Suprapubic skin (tissue), 4 donors: ENCODE measurements around the gene C1orf216. TPM values are rescaled to one million over a fixed set of nuclear protein-coding genes. Genes with fewer than 3 reads are reported as not detected.

Experiments used
- DNase-seq, 2 donors: peaks; one replicate each; pipeline ENCODE4 v3.0.0-alpha.2; 2019; ENCODE audit warnings: low spot score in 2 of 2
- H3K27ac ChIP-seq: fragments of 200-600 bp; sonication (generic); one replicate; pipeline ENCODE4 v1.5.1; 2019
- H3K27me3 ChIP-seq: fragments of 200-600 bp; sonication (generic); one replicate; pipeline ENCODE4 v1.5.1; 2019
- H3K36me3 ChIP-seq: fragments of 200-600 bp; sonication (generic); one replicate; pipeline ENCODE4 v1.5.1; 2019
- H3K4me1 ChIP-seq: fragments of 200-600 bp; sonication (generic); one replicate; pipeline ENCODE4 v1.5.1; 2019
- H3K4me3 ChIP-seq: fragments of 200-600 bp; sonication (generic); one replicate; pipeline ENCODE4 v1.5.1; 2019; ENCODE audit warnings: mild to moderate bottlenecking
- H3K9me3 ChIP-seq: fragments of 200-600 bp; sonication (generic); one replicate; pipeline ENCODE4 v1.5.1; 2019
- EP300 ChIP-seq: sonication (generic); formaldehyde crosslinking; IDR thresholded peaks from one replicate; pipeline ENCODE4 v1.6.1; 2017; ENCODE audit warnings: antibody characterized with exemption
- POLR2A ChIP-seq, 2 donors: fragments of 450-650 bp; IDR thresholded peaks; one replicate each; pipeline ENCODE4 v1.6.1; 2017; ENCODE audit warnings: antibody characterized with exemption in 2 of 2, mild to moderate bottlenecking in 2 of 2, moderate library complexity in 2 of 2
- POLR2AphosphoS5 ChIP-seq, 3 donors: sonication (generic); formaldehyde crosslinking; IDR thresholded peaks; one replicate each; pipeline ENCODE4 v1.6.1; 2017; ENCODE audit warnings: antibody characterized with exemption in 3 of 3
- WGBS: methylation state at CpG from one replicate; pipeline ENCODE4 v1.1.5; 2018; 5-methylcytosine and 5-hydroxymethylcytosine counted together
- total RNA-seq, 4 donors: library from RNA; depleted of rRNA; stranded (reverse); fragments of >200 nt; gene quantifications; one replicate each; pipeline ENCODE4 v1.1.0, GENCODE V29; 2016
- TF ChIP-seq, protein P1 (sequence below), 2 donors: fragments of 200-600 bp in 1 of 2; fragments of 450-650 bp in 1 of 2; sonication (generic) in 1 of 2; IDR thresholded peaks; one replicate each; pipeline ENCODE4 v1.5.1; 2016 to 2019; ENCODE audit warnings: antibody characterized with exemption in 2 of 2, mild to moderate bottlenecking in 1 of 2, moderate library complexity in 1 of 2

C1orf216 gene
- total RNA-seq, 4 donors from 2014 or later, result 8.9 to 11.8 (median 9.5) TPM

DNA sequence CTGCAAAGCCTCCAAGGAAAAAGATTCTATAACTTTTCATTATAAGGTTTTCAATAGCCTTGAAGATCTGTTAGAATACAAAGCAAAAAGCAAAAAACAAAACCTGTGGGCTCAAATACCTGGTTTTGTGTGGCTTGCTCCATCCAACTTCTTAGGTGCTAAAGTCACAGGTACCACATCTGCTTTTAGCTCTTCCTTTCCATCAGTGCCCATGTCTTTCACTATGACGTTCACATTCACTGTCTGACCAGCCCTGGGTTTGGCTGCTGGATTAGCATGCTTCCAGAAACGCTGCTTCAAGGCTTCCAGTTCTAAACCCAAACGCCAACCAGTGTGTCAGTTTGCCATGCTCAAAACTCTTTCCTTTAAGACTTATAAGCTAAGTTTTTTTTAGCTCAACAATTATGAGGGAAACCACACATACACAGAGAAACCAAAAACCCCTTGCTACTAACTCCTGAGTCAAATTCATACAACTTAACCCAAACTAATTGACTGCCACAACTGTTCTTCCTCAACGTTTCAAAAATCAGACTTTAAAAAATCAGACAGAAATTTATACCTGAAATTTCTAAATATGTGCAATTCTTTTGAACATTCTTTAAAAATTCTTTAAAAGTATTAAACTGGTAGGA is 35.1 kb upstream of the C1orf216 start:
- WGBS, result 85% methylated on average over 4 of the region's 4 CpGs
- DNase-seq, result no peak

GRCh38 chr1:35748326-35748725 is 29.6 kb upstream of the C1orf216 start:
- H3K9me3 ChIP-seq, result no peaks in the 10 kb centered on the region
- WGBS, result 67% methylated on average over 3 of the region's 3 CpGs

More for the DNA sequence above, 35.1 kb upstream of the C1orf216 start:
- TF ChIP-seq, protein P1, sequence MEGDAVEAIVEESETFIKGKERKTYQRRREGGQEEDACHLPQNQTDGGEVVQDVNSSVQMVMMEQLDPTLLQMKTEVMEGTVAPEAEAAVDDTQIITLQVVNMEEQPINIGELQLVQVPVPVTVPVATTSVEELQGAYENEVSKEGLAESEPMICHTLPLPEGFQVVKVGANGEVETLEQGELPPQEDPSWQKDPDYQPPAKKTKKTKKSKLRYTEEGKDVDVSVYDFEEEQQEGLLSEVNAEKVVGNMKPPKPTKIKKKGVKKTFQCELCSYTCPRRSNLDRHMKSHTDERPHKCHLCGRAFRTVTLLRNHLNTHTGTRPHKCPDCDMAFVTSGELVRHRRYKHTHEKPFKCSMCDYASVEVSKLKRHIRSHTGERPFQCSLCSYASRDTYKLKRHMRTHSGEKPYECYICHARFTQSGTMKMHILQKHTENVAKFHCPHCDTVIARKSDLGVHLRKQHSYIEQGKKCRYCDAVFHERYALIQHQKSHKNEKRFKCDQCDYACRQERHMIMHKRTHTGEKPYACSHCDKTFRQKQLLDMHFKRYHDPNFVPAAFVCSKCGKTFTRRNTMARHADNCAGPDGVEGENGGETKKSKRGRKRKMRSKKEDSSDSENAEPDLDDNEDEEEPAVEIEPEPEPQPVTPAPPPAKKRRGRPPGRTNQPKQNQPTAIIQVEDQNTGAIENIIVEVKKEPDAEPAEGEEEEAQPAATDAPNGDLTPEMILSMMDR (IDR thresholded peaks at IDR 0.05), result no peak
- TF ChIP-seq POLR2A (IDR thresholded peaks at IDR 0.05) (no peak), POLR2AphosphoS5 (IDR thresholded peaks at IDR 0.05) (no peak), EP300 (no peak)
- H3K4me1 ChIP-seq, result no peaks in the 10 kb centered on the region
- no peaks in the 10 kb centered on the region for H3K36me3 ChIP-seq
- H3K9me3 ChIP-seq, result no peaks in the 10 kb centered on the region
- H3K4me3 ChIP-seq, result no peak overlapping the region
- H3K27ac ChIP-seq, result no peak overlapping the region
- H3K27me3 ChIP-seq, result no peaks in the 10 kb centered on the region

DNA sequence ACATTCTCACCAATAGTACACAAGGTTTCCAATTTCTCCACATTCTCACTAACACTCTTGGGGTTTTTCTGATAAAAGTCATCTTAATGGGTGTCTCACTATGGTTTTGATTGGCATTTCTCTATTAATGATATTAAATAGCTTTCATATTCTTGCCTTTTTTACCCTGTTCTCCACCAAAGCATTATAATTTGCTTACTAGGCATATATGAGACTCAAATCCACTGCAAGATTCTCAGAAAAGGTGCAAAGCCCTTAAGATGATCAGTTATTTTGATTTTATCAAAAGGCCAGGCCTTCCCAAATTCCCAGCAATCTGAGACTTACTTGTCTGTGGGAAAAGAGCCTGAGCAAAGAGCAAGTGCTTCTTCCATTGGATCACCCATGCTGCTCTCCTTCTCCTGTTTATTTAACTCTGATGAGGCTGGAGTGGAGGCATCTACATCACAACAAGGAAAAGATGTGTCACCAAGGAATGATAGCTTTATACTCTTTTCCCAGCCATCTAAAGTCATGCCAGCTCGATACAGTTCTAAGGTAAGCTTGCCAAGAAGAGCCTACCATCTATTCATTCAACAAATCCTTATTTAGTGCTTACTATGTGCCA is 26.5 kb upstream of the C1orf216 start:
- no peaks in the 10 kb centered on the region for H3K27me3 ChIP-seq
- TF ChIP-seq, protein P1 (IDR thresholded peaks at IDR 0.05), result no peak
- TF ChIP-seq POLR2A (IDR thresholded peaks at IDR 0.05), result no peak
- TF ChIP-seq POLR2AphosphoS5 (IDR thresholded peaks at IDR 0.05), result no peak
- no peak for TF ChIP-seq EP300
- no peak overlapping the region for H3K27ac ChIP-seq
- DNase-seq, result no peak
- no peaks in the 10 kb centered on the region for H3K9me3 ChIP-seq
- H3K4me3 ChIP-seq, result no peak overlapping the region
- no peaks in the 10 kb centered on the region for H3K36me3 ChIP-seq
- WGBS, result 94% methylated on average over 1 of the region's 1 CpG
- no peaks in the 10 kb centered on the region for H3K4me1 ChIP-seq

More at GRCh38 chr1:35748326-35748725, 29.6 kb upstream of the C1orf216 start:
- Histone ChIP-seq H3K27me3 (no peaks in the 10 kb centered on the region), H3K4me3 (no peak overlapping the region), H3K27ac (no peak overlapping the region), H3K36me3 (no peaks in the 10 kb centered on the region), H3K4me1 (no peaks in the 10 kb centered on the region)
- no peak for DNase-seq
- TF ChIP-seq POLR2AphosphoS5 (IDR thresholded peaks at IDR 0.05), result no peak
- TF ChIP-seq, protein P1 (IDR thresholded peaks at IDR 0.05), result no peak
- no peak for TF ChIP-seq POLR2A (IDR thresholded peaks at IDR 0.05)
- TF ChIP-seq EP300, result no peak

DNA sequence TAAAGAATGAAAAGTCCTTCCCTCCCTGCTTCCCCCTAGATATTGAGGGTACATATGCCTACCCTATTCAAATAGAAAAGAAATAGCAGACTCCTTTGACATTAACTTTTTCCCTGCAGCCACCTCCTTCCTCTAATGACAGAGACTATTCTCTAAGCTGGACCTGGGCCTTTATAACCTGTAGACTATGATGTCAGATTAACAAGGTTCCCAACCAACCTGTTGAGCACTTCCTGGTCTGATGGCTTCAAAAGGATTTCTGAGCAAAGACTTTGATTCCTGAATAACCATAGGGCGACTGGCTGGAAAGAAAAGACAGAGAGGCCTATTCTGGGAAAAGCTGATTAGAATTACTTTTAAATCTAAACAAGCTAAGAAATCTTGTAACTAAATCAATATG is 18.4 kb upstream of the C1orf216 start:
- H3K4me1 ChIP-seq, result no peaks in the 10 kb centered on the region
- 88% methylated on average over 1 of the region's 1 CpG for WGBS

GRCh38 chr1:35727434-35728040 is 8.9 kb upstream of the C1orf216 start:
- Histone ChIP-seq H3K27ac (no peak overlapping the region), H3K27me3 (no peaks in the 10 kb centered on the region), H3K9me3 (no peaks in the 10 kb centered on the region), H3K4me1 (no peaks in the 10 kb centered on the region), H3K4me3 (no peak overlapping the region), H3K36me3 (no peaks in the 10 kb centered on the region)
- 81% methylated on average over 4 of the region's 4 CpGs for whole genome bisulfite sequencing
- TF ChIP-seq POLR2AphosphoS5 (IDR thresholded peaks at IDR 0.05), result no peak
- no peak for TF ChIP-seq EP300
- no peak for TF ChIP-seq POLR2A (IDR thresholded peaks at IDR 0.05)
- TF ChIP-seq, protein P1 (IDR thresholded peaks at IDR 0.05), result no peak
- no peak for DNase-seq

More for the DNA sequence above, 18.4 kb upstream of the C1orf216 start:
- no peaks in the 10 kb centered on the region for H3K9me3 ChIP-seq
- no peaks in the 10 kb centered on the region for H3K36me3 ChIP-seq
- H3K4me3 ChIP-seq, result no peak overlapping the region
- H3K27me3 ChIP-seq, result no peaks in the 10 kb centered on the region
- DNase-seq, result no peak
- TF ChIP-seq, protein P1 (IDR thresholded peaks at IDR 0.05), result no peak
- TF ChIP-seq POLR2A (IDR thresholded peaks at IDR 0.05), result no peak
- no peak for TF ChIP-seq EP300
- H3K27ac ChIP-seq, result no peak overlapping the region
